Stimulated activated CD4-positive, alpha-beta T cell treated with anti-CD3 and anti-CD28 coated beads, Interleukin-12 subunit alpha, Interleukin-12 subunit beta, amount 100 ng/mL, for 48 hours (primary cell): ENCODE measurements around the gene OR5K3.
"Not testable (repeated sequence)": the region's sequence is repeated elsewhere in the genome, so short reads cannot be mapped to it uniquely, and the experiment has no call there.

Experiments used
- DNase-seq, 3 donors: peaks; one replicate each; pipeline ENCODE4 v3.0.0-alpha.2; 2020; ENCODE audit warnings: low read depth in 2 of 3, low spot score in 1 of 3

Gene OR5K3, protein sequence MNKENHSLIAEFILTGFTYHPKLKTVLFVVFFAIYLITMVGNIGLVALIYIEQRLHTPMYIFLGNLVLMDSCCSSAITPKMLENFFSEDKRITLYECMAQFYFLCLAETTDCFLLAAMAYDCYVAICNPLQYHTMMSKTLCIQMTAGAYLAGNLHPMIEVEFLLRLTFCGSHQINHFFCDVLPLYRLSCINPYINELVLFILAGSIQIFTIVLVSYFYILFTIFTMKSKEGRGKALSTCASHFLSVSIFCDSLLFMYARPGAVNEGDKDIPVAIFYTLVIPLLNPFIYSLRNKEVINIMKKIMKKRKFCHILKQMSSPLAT

GRCh38 chr3:98390366-98390765, at the start of gene OR5K3:
Gene OR5K3, plus strand, starts transcription at chr3:98390666. Its CDS starts 0 bp downstream, at chr3:98390666.
- DNase-seq = no peak

DNA sequence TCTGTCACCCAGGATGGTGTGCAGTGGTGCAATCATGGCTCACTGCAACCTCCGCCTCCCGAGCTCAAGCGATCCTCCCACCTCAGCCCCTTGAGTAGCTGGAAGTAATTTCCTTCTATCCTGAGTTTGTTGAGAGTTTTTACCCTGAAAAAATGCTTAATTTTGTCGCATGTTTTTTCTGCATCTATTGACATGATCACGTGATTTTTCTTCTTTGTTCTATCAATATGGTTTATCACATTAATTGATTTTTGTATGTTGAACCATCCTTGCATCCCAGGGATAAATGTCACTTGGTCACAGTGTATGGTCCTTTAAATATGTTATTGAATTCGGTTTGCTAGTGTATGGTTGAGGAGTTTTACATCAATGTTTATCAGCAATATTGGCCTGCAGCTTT, 48.7 kb upstream of the OR5K3 start:
- no peak for DNase-seq

- DNase-seq = peak in 1 of 3 donors; percentile 58
Measured at GRCh38 chr3:98343647-98344507, 46.6 kb upstream of the OR5K3 start.

DNA sequence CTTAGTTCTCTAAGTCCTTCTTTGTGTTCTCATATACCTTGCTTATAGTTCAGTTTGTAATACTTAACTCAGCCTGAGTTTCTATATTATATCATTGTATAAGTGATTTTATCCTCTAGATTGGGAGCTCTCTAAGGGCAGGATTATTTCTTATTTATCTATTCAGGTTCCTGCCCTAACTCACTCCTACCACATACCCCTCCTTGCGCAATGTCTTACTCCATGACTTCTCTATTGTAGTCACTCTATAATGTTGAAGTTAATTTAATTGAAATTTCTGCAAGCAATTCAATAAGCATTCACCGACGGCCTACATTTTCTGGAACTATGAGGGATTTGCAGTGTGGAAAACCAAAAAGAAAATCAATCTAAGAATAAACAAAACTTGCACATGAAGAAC, 40.4 kb upstream of the OR5K3 start:
- no peak for DNase-seq

DNA sequence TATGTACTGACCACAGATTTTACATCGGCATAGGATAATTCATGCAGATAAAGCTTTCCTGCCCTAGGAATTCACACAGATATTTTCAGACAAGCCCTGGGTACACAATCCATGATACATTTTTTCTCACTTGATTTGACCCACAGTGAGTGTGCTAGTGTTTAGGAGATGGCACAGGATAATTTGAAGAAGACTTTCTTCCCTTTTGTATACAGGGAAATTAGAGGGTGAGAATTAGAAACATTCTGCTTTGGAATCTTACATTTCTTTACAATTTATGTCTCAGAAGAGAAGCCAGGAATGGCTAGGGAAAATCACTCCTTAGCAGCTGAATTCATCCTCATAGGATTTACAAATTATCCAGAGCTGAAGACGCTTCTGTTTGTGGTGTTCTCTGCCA, 36.9 kb upstream of the OR5K3 start, which contains the start of gene OR5K4:
TSS of gene OR5K4 (plus strand) at position 301 of the 400 bp plus-strand sequence. CDS start at position 301, 0 bp downstream.
- no peak for DNase-seq

- DNase-seq = no peak
Measured at GRCh38 chr3:98359250-98359649, 31.2 kb upstream of the OR5K3 start.

GRCh38 chr3:98359993-98360675, 30.3 kb upstream of the OR5K3 start:
- DNase-seq = no peak

DNA sequence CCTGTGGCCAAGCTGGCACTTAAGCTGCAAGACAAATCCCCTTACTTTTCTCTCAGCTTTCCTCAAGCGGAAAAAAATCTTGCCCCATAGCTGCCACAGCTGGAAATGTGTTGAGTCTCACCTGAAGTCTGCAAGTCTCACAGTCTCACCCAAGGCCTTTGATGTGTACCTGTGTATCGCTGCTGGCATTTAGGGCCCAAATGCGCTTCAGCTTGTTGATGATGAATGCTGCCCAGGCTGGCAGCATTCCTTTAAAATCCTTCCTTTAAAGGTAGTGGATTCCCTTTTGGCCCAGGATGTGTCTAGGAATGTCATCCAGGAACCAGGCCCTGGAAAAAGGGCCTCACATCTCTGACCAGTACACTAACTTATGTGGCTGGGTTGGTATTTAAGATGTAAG, 29.8 kb upstream of the OR5K3 start:
- DNase-seq = no peak

GRCh38 chr3:98361289-98361688, 29.2 kb upstream of the OR5K3 start:
- no peak for DNase-seq

- DNase-seq = no peak
Measured at GRCh38 chr3:98367464-98368246, 22.8 kb upstream of the OR5K3 start.

DNA sequence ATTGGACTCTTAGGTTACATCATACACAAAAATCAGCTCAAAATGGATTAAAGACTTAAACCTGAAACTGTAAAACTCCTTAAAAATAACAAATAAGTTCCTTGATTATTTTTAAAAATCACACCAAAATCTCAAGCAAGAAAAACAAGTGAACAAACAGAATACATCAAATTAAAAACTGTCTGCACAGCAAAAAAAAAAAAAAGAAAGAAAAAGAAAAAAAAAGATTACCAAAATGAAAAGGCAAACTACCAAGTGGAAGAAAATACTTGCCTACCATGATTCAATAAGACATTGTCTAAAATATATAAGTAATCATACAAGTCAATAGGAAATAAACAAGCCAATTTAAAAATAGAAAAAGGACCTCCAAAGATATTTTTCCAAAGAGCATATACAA, 19.3 kb upstream of the OR5K3 start:
- no peak for DNase-seq

DNA sequence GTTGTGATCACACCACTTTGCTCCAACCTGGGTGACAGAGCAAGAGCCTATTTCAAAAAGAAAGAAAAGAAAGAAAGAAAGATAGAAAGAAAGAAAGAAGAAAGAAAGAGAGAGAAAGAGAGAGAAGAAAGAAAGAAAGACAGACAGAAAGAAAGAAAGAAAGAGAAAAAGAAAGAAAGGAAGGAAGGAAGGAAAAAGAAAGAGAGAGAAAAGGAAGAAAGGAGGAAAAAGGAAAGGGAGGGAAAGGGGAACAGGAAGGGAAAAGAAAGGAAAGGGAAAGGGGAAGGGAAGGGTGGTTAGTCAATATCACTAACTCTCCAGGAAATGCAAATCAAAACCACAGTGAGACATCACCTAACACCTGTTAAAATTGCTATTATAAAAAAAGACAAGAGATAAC, 18.6 kb upstream of the OR5K3 start:
- DNase-seq = no peak

DNA sequence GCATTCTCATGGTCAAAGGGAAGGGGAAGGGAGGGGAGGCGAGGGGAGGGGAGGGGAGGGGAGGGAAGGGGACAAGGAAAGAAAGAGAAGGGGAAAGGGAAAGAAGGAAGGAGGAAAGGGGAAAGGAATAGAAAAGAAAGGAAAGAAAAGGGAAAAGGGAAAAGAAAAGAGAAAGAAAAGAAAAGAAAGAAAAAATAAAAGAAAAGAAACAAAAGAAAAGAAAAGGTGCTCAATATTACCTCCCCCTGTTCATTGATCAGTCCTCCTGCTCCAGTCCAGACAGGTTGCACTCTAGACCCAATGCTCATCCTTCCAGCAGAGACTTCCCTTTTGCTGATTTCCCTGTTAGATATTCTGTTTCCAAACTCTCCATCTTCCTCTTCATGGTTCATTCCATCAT, 18.0 kb upstream of the OR5K3 start:
- no peak for DNase-seq

- no peak for DNase-seq
Measured at GRCh38 chr3:98376631-98377030, 13.8 kb upstream of the OR5K3 start.

DNA sequence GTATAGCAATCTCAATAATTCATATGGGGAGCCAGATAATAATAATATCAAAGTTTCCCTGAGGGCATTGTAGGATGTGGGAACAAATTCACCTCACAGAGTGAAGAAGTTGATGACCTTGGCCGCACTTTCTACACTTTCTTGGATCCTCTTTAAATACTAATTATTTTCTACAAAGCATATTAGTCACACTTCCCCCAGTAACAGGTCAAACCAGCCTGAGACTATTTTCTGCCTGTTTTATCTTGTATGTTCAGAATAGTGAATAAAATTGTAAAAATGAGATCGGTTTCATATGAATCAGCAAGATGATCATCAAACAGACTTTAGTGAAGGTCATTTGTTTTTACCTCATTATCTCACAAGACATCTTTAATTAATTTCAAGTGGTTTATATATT, 2.3 kb upstream of the OR5K3 start:
- DNase-seq = no peak

DNA sequence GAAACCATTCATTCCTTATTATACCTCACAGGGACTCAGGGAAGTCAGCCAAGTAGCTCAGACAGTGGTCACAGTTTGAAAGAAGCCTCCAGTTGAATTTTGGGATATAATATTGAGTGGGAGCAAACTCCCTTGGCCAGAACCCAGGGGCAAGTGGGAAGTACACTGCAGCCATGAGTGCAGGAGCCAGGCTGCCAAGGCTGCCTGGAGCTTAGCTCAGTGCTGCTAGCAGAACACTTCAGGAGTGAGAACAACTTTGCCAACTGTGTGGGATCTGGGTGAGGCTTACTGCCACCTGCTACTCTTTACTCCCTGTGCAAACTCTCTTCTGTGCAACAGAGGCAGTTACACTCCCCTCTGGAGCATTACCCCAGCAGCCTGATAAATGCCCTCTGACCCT, 4.6 kb downstream of the OR5K3 start:
- no peak for DNase-seq

GRCh38 chr3:98396482-98396881, 6.0 kb downstream of the OR5K3 start:
- DNase-seq = not testable (repeated sequence)

- no peak for DNase-seq
Measured at GRCh38 chr3:98398513-98398912, 8.0 kb downstream of the OR5K3 start.

- no peak for DNase-seq
Measured at GRCh38 chr3:98402507-98402906, 12.0 kb downstream of the OR5K3 start.

DNA sequence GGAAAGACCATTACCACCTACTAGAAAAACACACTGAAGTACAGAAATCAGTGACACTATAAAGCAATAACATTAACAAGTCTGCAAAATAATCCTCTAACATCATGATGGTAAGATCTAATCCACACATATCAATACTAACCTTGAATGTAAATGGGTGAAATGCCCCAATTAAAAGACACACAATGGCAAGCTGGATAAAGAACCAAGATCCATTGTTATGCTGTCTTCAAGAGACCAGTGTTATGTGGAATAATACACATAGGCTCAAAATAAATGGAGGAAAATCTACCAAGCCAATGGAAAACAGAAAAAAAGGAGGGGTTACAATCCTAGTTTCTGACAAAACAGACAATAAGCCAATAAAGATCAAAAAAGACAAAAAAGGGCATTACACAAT, 13.5 kb downstream of the OR5K3 start:
- no peak for DNase-seq

DNA sequence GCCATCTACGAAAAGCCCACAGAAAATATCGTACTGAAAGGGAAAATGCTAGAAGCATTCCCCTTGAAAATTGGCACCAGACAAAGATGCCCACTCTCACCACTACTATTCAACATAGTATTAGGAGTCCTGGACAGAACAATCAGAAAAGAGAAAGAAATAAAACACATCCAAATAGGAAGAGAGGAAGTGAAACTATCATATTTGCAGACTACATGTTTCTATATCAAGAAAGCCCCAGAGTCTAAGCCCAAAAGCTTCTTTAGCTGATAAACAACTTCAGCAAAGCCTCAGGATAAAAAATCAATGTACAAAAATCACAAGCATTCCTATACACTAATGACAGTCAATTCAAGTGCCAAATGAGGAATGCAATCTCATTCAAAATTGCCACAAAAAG, 15.6 kb downstream of the OR5K3 start:
- no peak for DNase-seq
